T-helper 2 cell treated with Interferon-gamma antibody and Interleukin-4, amounts not matched to agents 5 μg/mL and 100 μg/mL, for 36 hours (primary cell): ENCODE data around the gene TAF11L11.
"Not testable (repeated sequence)": the region's sequence is repeated elsewhere in the genome, so short reads cannot be mapped to it uniquely, and the experiment has no call there.

Source experiments
- DNase-seq: peaks from one replicate; pipeline ENCODE4 v3.0.0; 2021; ENCODE audit warnings: low spot score
- H3K27ac Mint-ChIP-seq: one replicate; pipeline ENCODE4 v1.8.0; 2021; ENCODE audit warnings: mild to moderate bottlenecking, mixed read lengths
- H3K27me3 Mint-ChIP-seq: one replicate; pipeline ENCODE4 v1.8.0; 2021; ENCODE audit warnings: low read depth, mixed read lengths
- H3K36me3 Mint-ChIP-seq: one replicate; pipeline ENCODE4 v1.8.0; 2021; ENCODE audit warnings: low read depth, mixed read lengths
- H3K4me1 Mint-ChIP-seq: one replicate; pipeline ENCODE4 v1.8.0; 2021; ENCODE audit warnings: low read depth, mixed read lengths
- H3K4me3 Mint-ChIP-seq: one replicate; pipeline ENCODE4 v1.8.0; 2022; ENCODE audit warnings: mild to moderate bottlenecking, moderate library complexity, mixed read lengths
- H3K9me3 Mint-ChIP-seq: one replicate; pipeline ENCODE4 v1.8.0; 2021; ENCODE audit warnings: mixed read lengths

The TAF11L11 gene

DNA sequence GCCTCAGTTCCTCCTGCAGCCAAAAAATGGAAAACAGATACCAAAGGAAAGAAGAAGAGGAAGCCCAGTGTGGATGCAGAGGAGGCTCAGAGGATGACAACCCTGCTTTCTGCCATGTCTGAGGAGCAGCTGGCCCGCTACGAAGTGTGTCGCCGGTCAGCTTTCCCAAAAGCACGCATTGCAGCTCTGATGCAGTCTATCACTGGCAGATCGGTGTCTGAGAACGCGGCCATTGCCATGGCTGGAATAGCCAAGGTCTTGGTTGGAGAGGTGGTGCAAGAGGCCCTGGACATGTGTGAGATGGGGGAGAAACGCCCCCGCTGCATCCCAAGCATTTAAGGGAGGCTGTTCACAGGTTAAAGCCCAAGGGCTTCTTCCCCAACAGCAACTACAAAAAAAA is 45.2 kb downstream of the TAF11L11 start:
- DNase-seq, H3K36me3 Mint-ChIP-seq, H3K27me3 Mint-ChIP-seq, H3K4me1 Mint-ChIP-seq, H3K4me3 Mint-ChIP-seq, H3K27ac Mint-ChIP-seq: not testable (repeated sequence)
- H3K9me3 Mint-ChIP-seq, result peaks cover 32% of the 10 kb centered on the region

DNA sequence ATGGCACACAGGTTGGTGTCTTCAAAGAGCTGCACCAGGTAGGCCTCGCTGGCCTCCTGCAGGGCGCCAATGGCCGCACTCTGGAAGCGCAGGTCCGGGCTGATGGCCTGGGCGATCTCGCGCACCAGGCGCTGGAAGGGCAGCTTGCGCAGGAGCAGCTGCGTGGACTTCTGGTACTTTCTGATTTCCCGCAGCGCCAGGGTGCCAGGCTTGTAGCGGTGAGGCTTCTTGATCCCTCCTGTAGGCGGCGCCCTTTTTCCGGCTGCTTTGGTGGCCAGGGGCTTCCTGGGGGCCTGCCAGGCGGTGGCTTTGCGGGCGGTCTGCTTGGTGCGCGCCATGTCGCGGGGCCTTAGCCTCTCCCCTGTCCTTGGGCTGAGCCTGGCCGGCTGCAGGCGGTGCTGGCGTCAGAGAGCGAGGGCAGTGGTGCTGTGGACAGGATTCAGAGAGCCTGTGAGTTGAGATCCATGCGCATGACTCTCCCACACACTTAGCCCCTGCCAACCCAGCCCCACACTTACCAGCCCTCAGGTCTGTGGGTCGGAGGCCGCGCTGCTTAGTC is 51.3 kb downstream of the TAF11L11 start:
- not testable (repeated sequence) for H3K4me3 Mint-ChIP-seq, DNase-seq, H3K4me1 Mint-ChIP-seq, H3K27ac Mint-ChIP-seq, H3K27me3 Mint-ChIP-seq, H3K36me3 Mint-ChIP-seq
- peaks cover 41% of the 10 kb centered on the region for H3K9me3 Mint-ChIP-seq
